Measurements from ENCODE around the gene GPC5. TPM values are rescaled to one million over a fixed set of nuclear protein-coding genes. Genes with fewer than 3 reads are reported as not detected.
A peak's percentile ranks its signal among the peaks of the same experiment; 100 is the strongest.

The GPC5 gene
- total and polyA plus RNA-seq, 9 of the 15 experiments (the other 6 are each of a cell fraction or from before 2014, with no cell fraction given), result 0.18 to 0.27 TPM; not detected in 7

GRCh38 chr13:92312823-92313222 is 914.4 kb downstream of the GPC5 start:
- TF ChIP-seq FOXP4 (CRISPR knock-in tag; IDR thresholded peaks at IDR 0.05; ENCODE audit: borderline replicate concordance) (0 out of 2 replicates have a peak, but pooled peaks have one; percentile 45), DACH1 (IDR thresholded peaks at IDR 0.05; ENCODE audit: partially characterized antibody) (peak; percentile 51), KLF6 (CRISPR knock-in tag; IDR thresholded peaks at IDR 0.05; ENCODE audit: borderline replicate concordance) (no peak), ZNF217 (CRISPR knock-in tag; IDR thresholded peaks at IDR 0.05) (0 out of 2 replicates have a peak, but pooled peaks have one; percentile 75)
- 4% methylated on average over 2 of the region's 2 CpGs for WGBS (ENCODE audit: insufficient coverage, low coverage, missing lambda C conversion rate)
- Histone ChIP-seq H3K36me3 (ENCODE audit: control insufficient read depth, insufficient read depth, low read length) (no peaks in the 10 kb centered on the region), H3K4me1 (replicated peaks in 1 of 2; ENCODE audit: control insufficient read depth in 2 of 2, insufficient read depth in 2 of 2, low read length in 2 of 2) (no peaks in the 10 kb centered on the region), H3K27ac (ENCODE audit: extremely low read depth, low read depth, low read length) (no peak overlapping the region), H3K79me2 (ENCODE audit: control insufficient read depth, insufficient read depth, low read length) (no peaks in the 10 kb centered on the region), H3K9me1 (ENCODE audit: control insufficient read depth, insufficient read depth, low read length) (no peaks in the 10 kb centered on the region), H3K27me3 (ENCODE audit: control insufficient read depth in 2 of 2, insufficient read depth in 2 of 2, low read length in 2 of 2) (no peaks in the 10 kb centered on the region), H3K4me2 (ENCODE audit: insufficient read depth, low read length) (no peak overlapping the region), H3K9me3 (replicated peaks; ENCODE audit: control insufficient read depth, insufficient read depth, low read depth, low read length) (no peaks in the 10 kb centered on the region), H3K4me3 (no peak overlapping the region), H2AFZ (ENCODE audit: low read depth, low read length) (no peak overlapping the region), H3K9ac (ENCODE audit: insufficient read depth in 1 of 2, low read depth in 2 of 2, low read length in 2 of 2) (no peak overlapping the region), H4K20me1 (replicated peaks; ENCODE audit: control insufficient read depth, insufficient read depth, low read length) (no peaks in the 10 kb centered on the region)
- no peak for DNase-seq (ENCODE audit: extremely low read depth in 1 of 4, low spot score in 3 of 4)
- CTCF ChIA-PET (ENCODE audit: low intra/inter-chr PET ratio), result no interaction called here
- BruUV-seq (replicated peaks), result no TSS peak
- no peak for FAIRE-seq
- POLR2A ChIA-PET, result no interaction called here
- in situ Hi-C loops (cut with MboI), result no loop called here
- ATAC-seq, result no peak
- intact Hi-C loops (cut with micrococcal nuclease), result no loop called here
